ENCODE results near the gene ZNF772. TPM values are rescaled to one million over a fixed set of nuclear protein-coding genes. Genes with fewer than 3 reads are reported as not detected.
A peak's percentile ranks its signal among the peaks of the same experiment; 100 is the strongest.

Gene ZNF772
- total RNA-seq, 1 experiment from 2014 or later = 11.4 TPM

DNA sequence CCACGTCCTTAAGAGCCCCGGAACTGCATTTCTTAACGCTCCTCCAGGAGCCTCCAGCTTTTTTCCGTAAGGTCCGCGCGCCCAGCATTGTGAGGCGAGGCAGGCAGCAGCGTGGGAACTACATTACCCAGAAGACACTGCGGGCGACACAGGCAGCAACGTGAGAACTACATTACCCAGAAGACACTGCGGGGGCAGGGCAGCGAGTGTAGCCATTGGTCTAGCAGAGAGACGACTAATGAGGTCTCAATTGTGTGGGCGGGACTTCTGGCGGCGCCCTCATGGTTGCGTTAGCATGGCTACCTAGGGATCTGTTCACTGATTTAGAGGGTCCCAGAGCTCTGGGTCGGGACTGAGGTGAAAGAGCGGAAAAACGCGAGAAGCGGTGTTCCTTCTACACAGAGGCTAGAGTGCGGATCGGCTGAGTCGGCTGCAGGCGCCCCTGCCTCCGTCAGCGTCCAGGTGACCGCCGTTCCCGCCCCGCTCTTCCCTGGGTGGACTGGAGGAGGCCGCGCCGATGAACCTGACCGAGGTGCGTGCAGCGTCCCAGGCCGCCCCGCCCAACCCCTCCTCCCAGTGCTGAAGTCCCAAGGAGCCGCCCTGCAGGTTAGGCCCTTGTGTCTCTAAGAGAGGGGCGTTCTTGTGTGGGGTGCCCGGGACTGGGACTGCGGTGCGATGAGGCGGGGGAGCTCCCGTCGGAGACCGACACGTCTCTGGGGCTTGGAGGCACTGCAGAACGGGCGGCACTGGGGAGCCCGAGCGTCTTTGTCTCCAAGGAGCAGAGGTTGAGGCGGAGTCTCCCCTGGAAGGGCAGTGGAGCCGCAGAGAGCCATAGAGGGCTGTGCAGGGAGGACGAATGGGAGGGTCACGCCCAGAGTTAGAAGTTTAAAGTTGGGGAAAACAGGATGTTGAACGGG is 42.0 kb downstream of the ZNF772 start, which contains the start of gene ZNF749:
TSS of gene ZNF749 (plus strand) at position 264 of the 917 bp plus-strand sequence. CDS start at position 518, 254 bp downstream.
- peak; percentile 99 for DNase-seq
- H2BK12ac ChIP-seq (ENCODE audit: insufficient read length, low read depth, low read length) = no peak within 1 kb of the TSS
- H3K18ac ChIP-seq (ENCODE audit: insufficient read length, low read depth, low read length) = peak within 1 kb of the TSS; percentile 95
- H3K79me2 ChIP-seq (ENCODE audit: insufficient read depth, low read length) = peaks cover 38% of the 10 kb centered on the region
- peaks cover 8% of the 10 kb centered on the region for H3K23me2 ChIP-seq (ENCODE audit: insufficient read length, low read depth, low read length, poor library complexity, severe bottlenecking)
- H3K4me1 ChIP-seq (ENCODE audit: insufficient read depth, low read length) = peaks cover 5% of the 10 kb centered on the region; the same call in 1 of the 2 replicates
- H4K5ac ChIP-seq (ENCODE audit: insufficient read length, low read depth, low read length) = no peak within 1 kb of the TSS
- no peak within 1 kb of the TSS for H2BK120ac ChIP-seq (ENCODE audit: low read depth, low read length, poor library complexity, severe bottlenecking)
- H3K27me3 Mint-ChIP-seq (ENCODE audit: low read depth) = peaks cover 1% of the 10 kb centered on the region; the same call in 1 of the 2 replicates
- peak within 1 kb of the TSS; percentile 57 for H3T11ph ChIP-seq (ENCODE audit: low read length)
- no peaks in the 10 kb centered on the region for H4K20me1 ChIP-seq (ENCODE audit: control insufficient read depth, insufficient read depth, insufficient read length)
- H3K4me3 Mint-ChIP-seq = peak within 1 kb of the TSS; percentile 91 to 96
- H2BK20ac ChIP-seq (ENCODE audit: low read depth, low read length, poor library complexity, severe bottlenecking) = no peak within 1 kb of the TSS
- H3K79me1 ChIP-seq (ENCODE audit: insufficient read depth, low read depth, low read length, poor library complexity, severe bottlenecking) = peaks cover 11% of the 10 kb centered on the region
- H3K27ac ChIP-seq (ENCODE audit: insufficient read length, low read depth, low read length) = no peak within 1 kb of the TSS
- no peak within 1 kb of the TSS for H2BK15ac ChIP-seq (ENCODE audit: low read depth, low read length)
- no peak within 1 kb of the TSS for H4K91ac ChIP-seq (ENCODE audit: insufficient read length, low read depth, low read length)
- no peak within 1 kb of the TSS for H3K23ac ChIP-seq (ENCODE audit: insufficient read length, low read depth, low read length)
- peak within 1 kb of the TSS; percentile 12 for H2AFZ ChIP-seq (ENCODE audit: low read length)
- H3K9me3 ChIP-seq (ENCODE audit: control insufficient read depth, low read depth, low read length) = no peaks in the 10 kb centered on the region
- TF ChIP-seq, protein P1, sequence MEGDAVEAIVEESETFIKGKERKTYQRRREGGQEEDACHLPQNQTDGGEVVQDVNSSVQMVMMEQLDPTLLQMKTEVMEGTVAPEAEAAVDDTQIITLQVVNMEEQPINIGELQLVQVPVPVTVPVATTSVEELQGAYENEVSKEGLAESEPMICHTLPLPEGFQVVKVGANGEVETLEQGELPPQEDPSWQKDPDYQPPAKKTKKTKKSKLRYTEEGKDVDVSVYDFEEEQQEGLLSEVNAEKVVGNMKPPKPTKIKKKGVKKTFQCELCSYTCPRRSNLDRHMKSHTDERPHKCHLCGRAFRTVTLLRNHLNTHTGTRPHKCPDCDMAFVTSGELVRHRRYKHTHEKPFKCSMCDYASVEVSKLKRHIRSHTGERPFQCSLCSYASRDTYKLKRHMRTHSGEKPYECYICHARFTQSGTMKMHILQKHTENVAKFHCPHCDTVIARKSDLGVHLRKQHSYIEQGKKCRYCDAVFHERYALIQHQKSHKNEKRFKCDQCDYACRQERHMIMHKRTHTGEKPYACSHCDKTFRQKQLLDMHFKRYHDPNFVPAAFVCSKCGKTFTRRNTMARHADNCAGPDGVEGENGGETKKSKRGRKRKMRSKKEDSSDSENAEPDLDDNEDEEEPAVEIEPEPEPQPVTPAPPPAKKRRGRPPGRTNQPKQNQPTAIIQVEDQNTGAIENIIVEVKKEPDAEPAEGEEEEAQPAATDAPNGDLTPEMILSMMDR (conservative IDR thresholded peaks at IDR 0.05) = no peak
- no peak within 1 kb of the TSS for H2AK5ac ChIP-seq (ENCODE audit: insufficient read length, low read length)
- peaks cover 16 to 20% of the 10 kb centered on the region in 2 experiments for H3K4me1 Mint-ChIP-seq
- no peak within 1 kb of the TSS for H2BK5ac ChIP-seq (ENCODE audit: insufficient read length, low read length)
- WGBS (ENCODE audit: extremely low coverage, insufficient read length, low lambda C conversion rate) = no CpG with 5 or more reads among the region's 61 CpGs
- H3K4me2 ChIP-seq (ENCODE audit: insufficient read depth, insufficient read length, low read length) = peak within 1 kb of the TSS; percentile 99
- H3K14ac ChIP-seq (ENCODE audit: insufficient read depth, low read length) = peak within 1 kb of the TSS; percentile 97
- H3K9ac ChIP-seq (ENCODE audit: extremely low read depth, insufficient read length, low read length) = peak within 1 kb of the TSS; percentile 95
- H3K27ac Mint-ChIP-seq = peak within 1 kb of the TSS; percentile 96 to 99 (median 97)
- H3K9me3 Mint-ChIP-seq = peaks cover 0 to 6% of the 10 kb centered on the region in 2 experiments; a peak in 4 of 5 replicates
- no peak within 1 kb of the TSS for H3K56ac ChIP-seq (ENCODE audit: insufficient read length, low read depth, low read length)
- H4K8ac ChIP-seq (replicated peaks; ENCODE audit: insufficient read length, low read depth, low read length) = no peak within 1 kb of the TSS
- H3K27me3 ChIP-seq (ENCODE audit: insufficient read depth, low read length) = no peaks in the 10 kb centered on the region
- no peak within 1 kb of the TSS for H3K4ac ChIP-seq (ENCODE audit: low read depth, low read length)
- H3K36me3 Mint-ChIP-seq (ENCODE audit: insufficient read depth in 1 of 3, low read depth in 3 of 3) = peaks cover 12 to 20% (median 19%) of the 10 kb centered on the region in 3 experiments
